Omental fat pad (tissue), 4 donors: ENCODE data around the gene OGFR. TPM values are rescaled to one million over a fixed set of nuclear protein-coding genes. Genes with fewer than 3 reads are reported as not detected.

Experiments used
- ATAC-seq: fragments of 150-250 bp; one replicate; pipeline ENCODE4 v1.9.1; 2016; ENCODE audit warnings: mild to moderate bottlenecking, moderate library complexity; ENCODE audit not compliant: low FRiP score
- DNase-seq: peaks from one replicate; pipeline ENCODE4 v3.0.0-alpha.2; 2019; ENCODE audit warnings: low spot score
- CTCF ChIP-seq, 3 donors: fragments of 450-650 bp; IDR thresholded peaks; one replicate each; pipeline ENCODE4 v1.5.1; 2016 to 2017; ENCODE audit warnings: antibody characterized with exemption in 3 of 3, mild to moderate bottlenecking in 3 of 3, moderate library complexity in 2 of 3
- total RNA-seq, 4 donors: library from RNA; depleted of rRNA; stranded (reverse); fragments of >200 nt; gene quantifications; one replicate each; pipeline ENCODE4 v1.1.0, GENCODE V29; 2016

Gene OGFR
- total RNA-seq, 4 donors from 2014 or later: 34.0 to 84.2 (median 52.8) TPM

- DNase-seq (no peak), ATAC-seq (no peak)
- TF ChIP-seq CTCF (IDR thresholded peaks at IDR 0.05): no peak
Observed at GRCh38 chr20:62777528-62777830, 27.2 kb upstream of the OGFR start.

GRCh38 chr20:62778058-62778457 lies 26.6 kb upstream of the OGFR start:
- no peak for TF ChIP-seq CTCF (IDR thresholded peaks at IDR 0.05)
- ATAC-seq: no peak
- no peak for DNase-seq

- ATAC-seq (no peak), DNase-seq (no peak)
- no peak for TF ChIP-seq CTCF (IDR thresholded peaks at IDR 0.05)
Observed at GRCh38 chr20:62778601-62779416, 25.8 kb upstream of the OGFR start.

- no peak for TF ChIP-seq CTCF (IDR thresholded peaks at IDR 0.05)
- ATAC-seq: no peak
- no peak for DNase-seq
Observed at GRCh38 chr20:62779417-62779685, 25.3 kb upstream of the OGFR start.

- DNase-seq (no peak), ATAC-seq (no peak)
- TF ChIP-seq CTCF (IDR thresholded peaks at IDR 0.05): no peak
Observed at GRCh38 chr20:62780204-62780603, 24.4 kb upstream of the OGFR start.

GRCh38 chr20:62780696-62781095 lies 23.9 kb upstream of the OGFR start:
- no peak for DNase-seq
- no peak for TF ChIP-seq CTCF (IDR thresholded peaks at IDR 0.05)
- no peak for ATAC-seq

- TF ChIP-seq CTCF (IDR thresholded peaks at IDR 0.05): no peak
- ATAC-seq: no peak
Observed at GRCh38 chr20:62782149-62782892, 22.3 kb upstream of the OGFR start.

More at GRCh38 chr20:62782149-62782892, 22.3 kb upstream of the OGFR start:
- DNase-seq: no peak
